Measurements from ENCODE around the gene SETD1A. TPM values are rescaled to one million over a fixed set of nuclear protein-coding genes. Genes with fewer than 3 reads are reported as not detected.

The SETD1A gene
- polyA plus RNA-seq, 2 of the 4 experiments (the other 2 are of a cell fraction), result 2.0 to 21.2 TPM

- peaks cover 8% of the 10 kb centered on the region; the same call in 1 of the 3 replicates for H3K4me1 ChIP-seq
- no peaks in the 10 kb centered on the region for H3K9me3 ChIP-seq
- H3K4me3 ChIP-seq, result peak within 1 kb of the TSS; percentile 72
- H3K27ac ChIP-seq, result peak within 1 kb of the TSS; percentile 85 to 95
- peak within 1 kb of the TSS; percentile 83 for H3K4me2 ChIP-seq
- ChIA-PET POLR2A (interaction anchor here (1.5 to 1.9 kb wide), 4 partner anchors 34 to 109 kb away, joined by 3 to 19 read pairs (median 6); partner anchors contain the start of genes ZNF646 and ZNF668), CTCF (interaction anchor here (3.1 to 6.5 kb wide), 2 partner anchors 47 to 48 kb away, joined by 18 to 49 read pairs; partner anchors contain the start of gene HSD3B7)
- peak; percentile 89 to 90 for ATAC-seq
- DNase-seq (ENCODE audit: low read depth in 1 of 2, low spot score in 1 of 2), result peak; percentile 91 to 97
- WGBS (ENCODE audit: missing lambda C conversion rate), result 8% methylated on average over 37 of the region's 75 CpGs
- no peak for FAIRE-seq
- TF ChIP-seq CBX2 (IDR thresholded peaks at IDR 0.05; ENCODE audit: borderline replicate concordance, low read depth) (no peak), ZFP36 (IDR thresholded peaks at IDR 0.05; ENCODE audit: borderline replicate concordance, partially characterized antibody) (no peak), NPAS2 (CRISPR knock-in tag; IDR thresholded peaks at IDR 0.05; ENCODE audit: borderline replicate concordance) (peak; percentile 93), ELK1 (IDR thresholded peaks at IDR 0.05; ENCODE audit: low read depth, low read length) (no peak), BHLHE40 (IDR thresholded peaks at IDR 0.05; ENCODE audit: low read depth, low read length) (peak; percentile 64; the same call in 1 of the 2 replicates), ZNF302 (CRISPR knock-in tag; IDR thresholded peaks at IDR 0.05) (no peak), GATA3 (IDR thresholded peaks at IDR 0.05; ENCODE audit: borderline replicate concordance) (peak; percentile 16; the same call in 1 of the 2 replicates), EP300 (IDR thresholded peaks at IDR 0.05) (no peak), CBX8 (IDR thresholded peaks at IDR 0.05) (no peak), TP53 (CRISPR knock-in tag; IDR thresholded peaks at IDR 0.05) (peak; percentile 55; the same call in 1 of the 2 replicates), JUNB (IDR thresholded peaks at IDR 0.05) (no peak), SREBF2 (IDR thresholded peaks at IDR 0.05) (no peak), FOSL2 (IDR thresholded peaks at IDR 0.05) (no peak), FOSL2 (CRISPR knock-in tag; IDR thresholded peaks at IDR 0.05) (peak; percentile 36; the same call in 1 of the 2 replicates), TFCP2L1 (CRISPR knock-in tag; IDR thresholded peaks at IDR 0.05) (no peak), FOSB (CRISPR knock-in tag; IDR thresholded peaks at IDR 0.05) (no peak), RNF2 (IDR thresholded peaks at IDR 0.05; ENCODE audit: borderline replicate concordance, low read depth) (no peak), FOXS1 (CRISPR knock-in tag; IDR thresholded peaks at IDR 0.05) (peak; percentile 46; the same call in 1 of the 2 replicates), EHMT2 (IDR thresholded peaks at IDR 0.05; ENCODE audit: low read depth) (no peak), RFX5 (IDR thresholded peaks at IDR 0.05) (peak; percentile 24; the same call in 1 of the 2 replicates), CHD2 (IDR thresholded peaks at IDR 0.05; ENCODE audit: low read length, partially characterized antibody) (no peak), RCOR1 (IDR thresholded peaks at IDR 0.05; ENCODE audit: low read depth, low read length) (no peak), ZC3H11A (IDR thresholded peaks at IDR 0.05) (no peak), PBX3 (IDR thresholded peaks at IDR 0.05) (0 out of 2 replicates have a peak, but pooled peaks have one; percentile 27), POLR2A (IDR thresholded peaks at IDR 0.05; ENCODE audit: low read length) (no peak; the same call in 1 of the 2 replicates), HDAC2 (IDR thresholded peaks at IDR 0.05) (no peak), HOXB5 (CRISPR knock-in tag; IDR thresholded peaks at IDR 0.05) (peak; percentile 83), HOXB13 (CRISPR knock-in tag; IDR thresholded peaks at IDR 0.05; ENCODE audit: low read depth) (peak; percentile 52; the same call in 1 of the 2 replicates), SMC3 (IDR thresholded peaks at IDR 0.05) (no peak), HOXA7 (CRISPR knock-in tag; IDR thresholded peaks at IDR 0.05) (no peak), HMGXB4 (CRISPR knock-in tag; IDR thresholded peaks at IDR 0.05; ENCODE audit: borderline replicate concordance) (no peak), CHD4 (IDR thresholded peaks at IDR 0.05; ENCODE audit: borderline replicate concordance) (no peak), ATOH8 (CRISPR knock-in tag; IDR thresholded peaks at IDR 0.05; ENCODE audit: low read depth) (no peak), MYC (IDR thresholded peaks at IDR 0.05; ENCODE audit: borderline replicate concordance, low read length) (no peak; the same call in 1 of the 2 replicates), ZSCAN20 (CRISPR knock-in tag; IDR thresholded peaks at IDR 0.05) (no peak), NR3C1 (IDR thresholded peaks at IDR 0.05) (no peak), E2F6 (IDR thresholded peaks at IDR 0.05; ENCODE audit: borderline replicate concordance, low read depth) (peak; percentile 93)
These were observed 75.5 kb downstream of the SETD1A start, which contains the start of gene STX4 for GRCh38 chr16:31032736-31033708. Gene STX4, plus strand, starts transcription at chr16:31033558. Its CDS starts 248 bp downstream, at chr16:31033806.

All from A549 (cell line).